Hypothalamus (tissue), 51 donors: ENCODE results near the gene CBY1.
"Not testable (repeated sequence)": the region's sequence is repeated elsewhere in the genome, so short reads cannot be mapped to it uniquely, and the experiment has no call there.

ENCODE experiments used
- DNase-seq, 51 donors: peaks; one replicate each; lab custom pipeline; 2025; lab: John Stamatoyannopoulos, UW

Gene CBY1

GRCh38 chr22:38656256-38657044 lies at the start of gene CBY1, which contains the start of gene FAM227A:
Gene CBY1, plus strand, starts transcription at chr22:38656638. Its CDS starts 11,417 bp downstream, at chr22:38668055.
Gene FAM227A, minus strand, starts transcription at chr22:38656392. Its CDS starts 6,224 bp downstream, at chr22:38650168.
- peak; percentile 67 to 99 (median 93) for DNase-seq

DNA sequence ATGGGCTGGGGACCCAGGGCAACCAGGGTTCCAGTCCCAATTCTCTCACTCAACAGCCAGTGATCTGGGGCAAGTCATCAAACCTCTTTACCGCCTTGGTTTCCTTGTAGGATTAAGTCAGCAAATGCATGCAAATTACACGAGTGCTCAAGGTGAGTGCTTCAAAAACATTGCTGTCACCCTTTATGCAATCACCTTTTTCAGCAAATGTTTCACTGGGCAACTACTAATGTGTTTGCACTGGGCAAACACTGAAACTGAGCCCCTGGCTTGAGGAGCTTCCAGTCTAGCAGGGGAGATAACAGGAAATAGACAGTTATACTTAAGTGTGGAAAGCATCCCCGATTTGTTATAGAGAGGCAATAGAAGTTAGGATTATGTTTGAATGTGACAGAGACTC lies 48.8 kb upstream of the CBY1 start:
- peak in 1 of 51 donors; percentile 14 for DNase-seq

DNA sequence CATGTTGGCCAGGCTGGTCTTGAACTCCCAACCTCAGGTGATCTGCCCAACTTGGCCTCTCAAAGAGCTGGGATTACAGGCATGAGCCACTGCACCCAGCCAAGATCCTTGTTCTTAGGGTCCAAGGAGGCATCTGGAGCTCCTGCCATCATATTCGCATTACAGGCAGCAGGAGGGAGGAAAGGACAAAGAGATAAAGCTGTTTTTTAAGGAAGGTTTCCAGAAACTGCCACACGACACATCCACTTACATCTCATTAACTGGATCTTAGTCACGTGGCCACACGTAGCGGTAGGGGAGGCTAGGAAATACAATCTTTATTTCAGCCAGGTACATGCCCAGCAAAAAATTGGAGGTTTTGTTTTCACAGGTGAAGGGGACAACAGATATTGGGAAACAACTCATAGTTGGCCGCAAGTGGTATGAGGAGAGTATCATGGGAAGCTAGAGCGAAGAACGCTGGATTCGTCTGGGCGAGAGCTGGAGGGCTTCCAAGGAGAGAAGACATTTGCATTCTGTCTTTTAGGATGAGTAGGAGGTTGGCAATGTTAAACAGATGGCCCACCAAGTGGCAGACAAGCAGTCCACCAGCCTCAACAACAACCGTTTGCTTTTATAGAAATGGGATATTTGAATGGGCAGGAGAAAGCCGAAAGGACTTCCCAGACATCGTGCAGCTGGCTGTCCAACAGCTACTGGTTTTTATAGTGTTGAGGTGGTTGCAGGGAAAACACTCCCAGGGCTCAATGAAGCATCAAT lies 47.3 kb upstream of the CBY1 start:
- peak in 1 of 51 donors; percentile 30 for DNase-seq

GRCh38 chr22:38610234-38610633 lies 46.2 kb upstream of the CBY1 start:
- no peak for DNase-seq

- no peak for DNase-seq
Measured at GRCh38 chr22:38611559-38611958, 44.9 kb upstream of the CBY1 start.

GRCh38 chr22:38612217-38613006 lies 44.0 kb upstream of the CBY1 start:
- DNase-seq, result no peak

GRCh38 chr22:38613588-38613987 lies 42.9 kb upstream of the CBY1 start:
- no peak for DNase-seq

- no peak for DNase-seq
Measured at GRCh38 chr22:38614332-38615063, 41.9 kb upstream of the CBY1 start.

GRCh38 chr22:38615064-38615405 lies 41.4 kb upstream of the CBY1 start:
- DNase-seq, result not testable (repeated sequence)

GRCh38 chr22:38618258-38618657 lies 38.2 kb upstream of the CBY1 start:
- no peak for DNase-seq

GRCh38 chr22:38618682-38619081 lies 37.8 kb upstream of the CBY1 start:
- no peak for DNase-seq

GRCh38 chr22:38623351-38623750 lies 33.1 kb upstream of the CBY1 start:
- no peak for DNase-seq

DNA sequence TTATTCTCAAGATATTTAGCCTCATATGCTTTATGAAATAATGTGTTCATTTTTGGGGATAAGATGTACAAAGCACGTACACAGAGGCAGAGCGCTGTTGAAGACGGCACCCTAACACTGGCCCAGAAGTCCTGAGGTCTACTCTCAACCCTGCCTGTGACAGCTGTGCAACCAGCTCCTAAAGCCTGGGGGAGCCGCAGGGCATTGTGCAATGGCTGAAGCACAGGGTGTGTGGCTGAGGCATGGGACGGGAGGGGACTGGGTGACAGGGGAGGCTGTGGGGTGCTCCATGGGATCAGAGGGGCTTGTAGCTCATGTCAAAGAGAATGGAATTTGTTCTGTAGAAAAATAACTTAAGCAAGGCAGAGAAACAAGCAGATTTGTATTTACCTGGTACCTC lies 28.0 kb upstream of the CBY1 start:
- no peak for DNase-seq

DNA sequence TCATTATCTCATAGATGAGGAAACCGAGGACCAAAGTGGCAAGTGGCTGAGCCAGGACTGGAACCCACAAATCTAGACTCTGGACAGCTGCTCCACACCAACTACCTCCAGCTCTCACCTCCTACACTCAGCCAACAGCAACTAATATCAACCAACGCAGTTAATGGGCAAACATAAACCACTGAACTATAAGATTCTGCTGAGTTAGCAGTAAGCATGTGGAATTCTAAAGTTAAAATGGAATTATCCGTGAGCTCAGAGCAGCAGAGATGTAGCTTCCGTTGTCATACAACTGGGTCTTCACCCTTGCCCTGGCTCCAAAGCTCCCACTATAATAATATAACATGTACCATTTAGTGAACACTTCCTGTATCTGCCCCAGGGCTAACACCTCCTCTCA lies 27.3 kb upstream of the CBY1 start:
- DNase-seq, result no peak

- DNase-seq, result no peak
Measured at GRCh38 chr22:38631724-38632123, 24.7 kb upstream of the CBY1 start.

DNA sequence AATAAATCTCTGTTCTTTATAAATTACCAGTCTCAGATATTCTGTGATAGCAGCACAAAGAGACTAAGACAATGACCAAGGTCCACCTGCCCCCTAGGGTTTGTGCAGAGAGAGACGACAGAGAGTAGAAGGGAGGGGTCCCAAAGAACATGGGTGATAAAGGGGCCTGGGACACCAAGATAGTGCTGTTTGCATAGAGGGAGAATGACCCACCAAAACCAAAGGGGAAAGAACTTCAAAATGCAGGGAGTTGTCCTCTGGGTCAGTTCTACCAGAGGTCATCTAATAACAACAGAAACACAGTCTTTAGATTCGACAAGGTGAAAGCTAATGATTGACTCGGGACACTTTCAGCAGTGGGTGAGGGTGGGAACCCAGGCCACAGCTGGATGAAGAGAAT lies 23.9 kb upstream of the CBY1 start:
- no peak for DNase-seq

GRCh38 chr22:38638216-38638615 lies 18.2 kb upstream of the CBY1 start:
- no peak for DNase-seq

GRCh38 chr22:38638728-38639127 lies 17.7 kb upstream of the CBY1 start:
- no peak for DNase-seq

- no peak for DNase-seq
Measured at GRCh38 chr22:38641476-38642040, 14.9 kb upstream of the CBY1 start.

DNA sequence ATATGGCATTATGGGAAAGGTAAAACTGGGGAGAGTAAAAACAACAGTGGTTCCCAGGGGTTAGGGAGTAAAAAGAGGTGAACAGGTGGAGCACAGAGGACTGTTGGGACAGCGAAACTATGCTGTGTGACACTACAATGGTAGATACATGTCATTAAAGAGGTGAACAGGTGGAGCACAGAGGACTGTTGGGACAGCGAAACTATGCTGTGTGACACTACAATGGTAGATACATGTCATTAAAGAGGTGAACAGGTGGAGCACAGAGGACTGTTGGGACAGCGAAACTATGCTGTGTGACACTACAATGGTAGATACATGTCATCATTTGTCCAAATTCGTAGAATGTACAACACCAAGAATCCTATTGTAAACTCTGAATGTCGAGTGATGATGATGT lies 12.2 kb upstream of the CBY1 start:
- DNase-seq, result not testable (repeated sequence)
